GM19328 (cell line): Measurements from ENCODE around the gene ST7.
"Not testable (repeated sequence)": the region's sequence is repeated elsewhere in the genome, so short reads cannot be mapped to it uniquely, and the experiment has no call there.

Experiments
- ATAC-seq: cut with Tn5 transposase; IDR thresholded peaks from one replicate; pipeline ENCODE4 v1.9.1; 2021; ENCODE audit warnings: mild to moderate bottlenecking, moderate library complexity; ENCODE audit not compliant: unreplicated experiment

ST7 gene

DNA sequence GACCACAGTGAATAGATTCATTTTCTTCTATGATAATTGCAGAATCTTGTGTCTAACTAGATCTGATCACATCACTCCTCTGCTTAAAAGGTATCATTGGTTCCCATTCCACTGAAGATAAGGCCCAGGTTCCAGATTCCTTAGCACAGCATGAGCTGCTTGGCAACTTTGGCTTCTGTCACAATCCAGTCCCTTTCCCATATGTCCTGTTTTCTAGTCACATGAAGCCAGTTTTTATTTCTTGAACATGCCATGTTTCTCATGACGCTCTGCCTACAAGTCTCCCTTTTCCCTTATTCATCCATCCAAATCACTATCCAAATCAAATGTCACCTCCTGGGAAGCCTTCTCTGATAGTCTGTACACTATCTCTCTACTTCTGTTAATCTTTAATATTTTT lies 167.0 kb downstream of the ST7 start:
- not testable (repeated sequence) for ATAC-seq

DNA sequence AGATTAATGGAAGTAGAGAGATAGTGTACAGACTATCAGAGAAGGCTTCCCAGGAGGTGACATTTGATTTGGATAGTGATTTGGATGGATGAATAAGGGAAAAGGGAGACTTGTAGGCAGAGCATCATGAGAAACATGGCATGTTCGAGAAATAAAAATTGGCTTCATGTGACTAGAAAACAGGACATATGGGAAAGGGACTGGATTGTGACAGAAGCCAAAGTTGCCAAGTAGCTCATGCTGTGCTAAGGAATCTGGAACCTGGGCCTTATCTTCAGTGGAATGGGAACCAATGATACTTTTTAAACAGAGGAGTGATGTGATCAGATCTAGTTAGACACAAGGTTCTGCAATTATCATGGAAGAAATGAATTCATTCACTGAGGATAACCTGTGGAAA lies 168.7 kb downstream of the ST7 start:
- not testable (repeated sequence) for ATAC-seq

DNA sequence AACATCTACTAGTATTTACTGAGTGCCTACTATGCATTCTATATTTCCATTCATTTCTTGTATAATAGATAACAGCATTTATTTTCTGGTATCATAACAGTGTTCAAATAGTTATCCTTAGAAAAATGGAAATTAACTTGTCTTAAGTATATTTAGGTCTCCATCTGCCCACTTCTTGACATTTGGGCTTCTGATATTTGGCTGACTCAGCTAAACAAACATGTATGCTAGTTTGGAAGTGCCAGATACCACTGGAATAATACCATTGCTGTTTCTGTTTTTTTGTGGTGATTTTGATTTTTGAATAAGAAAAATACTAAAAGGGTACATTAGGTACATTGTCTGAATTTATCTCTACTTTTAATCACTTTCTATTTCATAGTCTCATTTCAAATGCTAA lies 169.2 kb downstream of the ST7 start:
- ATAC-seq: no peak

DNA sequence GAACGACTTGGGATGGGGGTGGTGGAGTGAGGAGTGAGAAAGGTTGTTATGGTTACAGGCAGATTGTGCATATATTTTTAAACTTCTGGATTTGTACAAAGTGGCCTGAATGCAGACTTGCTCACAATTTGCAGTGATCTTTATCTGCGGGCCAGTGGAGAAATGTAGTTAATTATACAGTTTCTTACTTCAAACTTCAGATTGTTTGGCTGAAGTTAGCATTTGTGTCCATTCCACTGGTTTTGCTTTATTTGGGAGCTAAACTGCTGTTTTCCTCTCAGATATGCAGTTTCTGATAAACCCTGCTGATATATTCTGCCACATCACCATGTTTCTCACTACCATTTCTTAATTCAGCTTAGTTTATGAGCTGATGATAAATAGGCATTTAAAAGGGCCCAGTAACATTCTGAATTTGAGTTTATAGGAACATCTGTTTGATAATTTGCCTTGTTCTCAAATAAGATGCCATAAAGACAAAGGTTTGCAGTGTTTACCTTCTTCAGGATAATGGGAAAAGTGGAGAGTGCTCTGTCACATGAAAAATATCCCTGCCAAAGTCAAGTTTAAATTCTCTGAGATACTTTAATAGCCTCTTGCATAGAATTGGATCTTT lies 170.1 kb downstream of the ST7 start:
- ATAC-seq: no peak

DNA sequence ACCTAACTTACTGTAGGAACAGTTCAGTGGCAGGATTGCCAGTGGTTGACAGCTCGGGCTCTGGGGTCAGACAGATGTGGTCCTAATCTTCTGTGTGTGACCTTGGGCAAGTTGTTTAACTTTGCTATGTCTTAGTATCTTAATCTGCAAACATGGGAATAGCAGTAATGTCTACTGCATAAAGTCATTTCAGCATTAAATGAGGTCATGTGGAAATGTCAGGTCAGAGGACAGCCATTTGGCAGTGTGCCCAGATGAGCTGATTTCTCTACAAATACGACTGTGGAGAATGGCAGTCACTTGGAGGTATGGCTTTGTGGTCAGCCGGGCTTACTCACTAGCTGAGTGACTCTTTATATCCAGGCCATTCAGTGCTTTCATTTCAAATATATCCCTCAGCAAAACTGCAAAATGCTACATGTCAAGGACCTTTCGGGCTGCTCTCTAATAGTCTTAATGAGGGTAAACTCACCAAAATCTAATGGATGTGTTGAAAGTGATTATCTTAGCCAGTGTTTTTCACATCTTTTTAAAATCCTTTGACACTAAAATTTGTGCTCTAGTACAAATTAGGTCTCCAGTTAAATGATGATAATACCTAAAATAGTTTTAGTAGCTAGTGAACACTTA lies 171.4 kb downstream of the ST7 start:
- peak; percentile 74 for ATAC-seq

DNA sequence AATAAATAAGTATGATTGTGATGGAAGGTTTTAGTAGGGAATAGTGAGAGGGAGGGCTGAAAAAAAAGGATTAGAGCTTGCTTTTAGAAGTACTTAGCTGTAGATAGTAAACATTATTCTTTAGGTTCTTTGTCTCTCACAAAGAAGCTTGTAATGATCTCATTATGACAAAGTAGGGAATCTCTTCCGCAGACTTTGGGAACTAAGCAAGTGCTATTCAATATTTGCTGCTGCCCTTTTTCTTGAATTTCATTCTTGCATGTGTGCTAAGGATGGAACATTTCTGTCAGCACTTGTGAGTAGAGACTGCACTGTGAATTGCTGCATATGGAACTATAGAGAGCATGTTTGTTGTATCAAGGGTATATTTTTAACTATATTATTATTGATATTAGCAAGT lies 173.4 kb downstream of the ST7 start:
- ATAC-seq: no peak

DNA sequence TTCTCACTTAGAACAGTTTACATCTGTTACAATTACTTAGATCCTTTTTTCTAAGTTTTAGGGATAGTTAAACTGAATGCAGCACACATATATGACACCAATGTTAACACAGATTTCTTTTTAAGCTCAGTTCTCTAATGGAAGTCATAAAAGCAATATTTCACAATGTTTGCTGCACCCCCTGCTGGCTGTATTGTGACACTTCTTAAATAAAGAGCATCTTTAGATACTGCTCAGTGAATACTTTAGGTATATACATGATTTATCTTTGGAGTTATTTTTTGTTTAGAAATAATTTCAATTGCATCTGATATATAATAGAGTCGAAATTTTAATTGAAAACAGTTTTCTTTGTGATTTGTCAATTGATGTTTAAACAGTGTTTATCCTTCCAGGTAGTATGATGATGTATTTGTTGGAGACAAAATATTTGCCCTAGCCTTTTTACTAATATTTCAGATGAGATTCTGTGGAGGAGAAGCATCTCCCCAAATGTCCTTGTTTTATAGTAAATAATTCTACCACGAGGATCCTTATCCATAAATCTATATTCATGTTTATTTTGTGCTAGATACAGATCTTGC lies 174.4 kb downstream of the ST7 start:
- no peak for ATAC-seq

DNA sequence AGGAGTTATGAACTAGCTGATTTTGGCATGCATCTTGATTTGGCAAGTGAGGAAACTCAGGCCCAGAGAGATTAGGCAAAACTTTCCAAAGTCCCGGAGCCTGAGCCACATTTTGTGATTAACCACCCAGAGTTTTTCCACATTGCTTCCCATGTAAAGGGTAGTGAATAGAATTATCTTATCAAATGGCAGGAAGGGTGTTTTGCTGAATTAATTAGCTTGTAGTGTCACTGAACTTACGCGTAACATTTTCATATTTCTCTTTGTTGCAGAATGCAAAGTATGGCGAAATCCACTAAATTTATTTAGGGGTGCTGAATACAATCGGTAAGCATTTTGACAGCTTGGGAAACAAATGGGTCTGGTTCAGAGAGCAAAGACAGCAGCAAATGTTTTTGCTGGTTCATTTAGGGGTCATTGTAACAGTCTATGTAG lies 176.2 kb downstream of the ST7 start:
- no peak for ATAC-seq

DNA sequence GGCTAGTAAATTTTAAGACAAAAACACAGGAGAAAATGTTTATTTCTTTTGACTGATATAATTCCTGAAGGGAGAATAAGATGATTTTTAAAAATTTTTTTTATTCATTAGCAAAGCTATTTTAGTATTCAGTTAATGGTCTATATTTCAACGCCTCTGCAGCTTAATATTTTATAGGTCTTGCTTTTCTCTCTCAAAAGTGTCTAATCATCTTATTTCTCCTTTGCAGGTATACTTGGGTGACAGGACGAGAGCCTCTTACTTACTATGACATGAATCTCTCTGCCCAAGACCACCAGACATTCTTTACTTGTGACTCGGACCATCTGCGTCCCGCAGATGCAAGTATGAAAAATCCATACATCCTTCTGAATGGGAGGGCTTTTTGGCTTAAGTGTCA lies 177.0 kb downstream of the ST7 start:
- no peak for ATAC-seq

DNA sequence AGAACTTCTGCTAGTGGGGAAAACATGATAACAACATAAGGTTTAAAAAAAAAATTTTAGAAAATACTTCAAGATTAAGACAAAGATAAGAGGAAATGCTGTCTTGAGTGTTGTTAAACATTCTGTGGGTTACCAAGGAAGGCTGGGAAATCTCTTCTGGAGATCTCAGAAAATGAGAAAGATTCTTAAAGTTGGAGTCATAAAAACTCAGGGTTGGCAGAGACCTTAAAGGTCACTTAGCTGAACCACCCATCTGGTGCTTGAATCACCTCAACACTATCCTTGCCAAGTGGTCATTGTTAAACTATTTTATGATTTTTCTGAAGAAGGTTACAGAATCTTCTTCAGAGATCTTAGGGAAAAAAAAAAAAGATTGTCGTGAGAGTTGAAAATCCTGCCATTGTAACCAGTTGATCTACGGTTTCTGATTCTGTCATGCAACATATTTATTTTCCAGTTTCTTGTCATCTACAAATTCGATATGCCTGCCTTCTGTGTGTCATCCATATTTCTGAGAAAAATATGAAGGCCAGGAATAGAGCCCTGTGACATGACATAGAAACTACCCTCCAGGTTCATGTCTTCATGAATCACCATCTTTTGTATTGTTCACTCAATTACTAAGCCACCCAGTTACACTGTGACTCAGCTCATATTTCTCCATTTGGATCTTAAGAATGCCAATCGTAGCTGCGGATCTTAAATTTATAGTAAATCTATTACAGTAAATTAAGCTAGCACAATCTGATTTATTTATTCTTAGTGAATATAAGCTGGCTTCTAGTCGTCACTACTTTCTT lies 179.2 kb downstream of the ST7 start:
- no peak for ATAC-seq

DNA sequence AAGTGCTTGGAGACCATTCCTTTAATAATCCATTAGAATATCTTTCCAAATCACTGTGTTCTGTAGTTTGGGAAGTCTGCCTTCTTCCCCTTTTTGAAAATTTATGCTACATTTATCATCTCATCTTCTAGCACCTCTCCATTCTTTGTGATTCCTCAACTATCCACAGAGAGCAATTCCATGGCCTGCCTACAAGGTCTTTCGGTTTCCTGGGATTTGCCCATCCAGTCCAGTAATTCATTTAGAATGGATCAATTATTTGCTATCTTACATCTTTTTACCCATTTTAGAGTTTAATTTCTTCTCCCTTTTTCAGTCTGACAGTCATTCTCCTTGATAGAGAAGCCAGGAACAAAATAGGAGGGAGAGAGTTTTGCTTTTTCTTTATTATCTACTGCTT lies 179.8 kb downstream of the ST7 start:
- ATAC-seq: no peak

DNA sequence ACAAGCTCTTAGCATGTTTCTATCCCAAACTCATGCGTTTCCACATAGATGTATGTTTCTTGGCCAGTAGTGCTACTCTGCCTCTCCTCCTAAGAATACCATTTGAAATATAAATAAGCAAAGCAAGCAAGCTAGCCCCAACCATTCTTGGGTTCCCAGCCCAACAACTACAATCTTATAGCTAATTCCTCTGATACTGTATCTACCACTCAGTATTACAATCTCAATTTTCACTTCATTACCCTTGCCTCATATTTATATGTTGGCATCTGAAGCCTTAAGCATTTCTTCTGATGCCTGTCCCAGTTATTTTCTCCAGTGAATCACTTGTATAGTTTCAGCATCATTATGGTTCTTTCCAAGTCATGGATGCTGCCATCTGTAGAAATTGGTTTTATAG lies 181.1 kb downstream of the ST7 start:
- ATAC-seq: no peak

DNA sequence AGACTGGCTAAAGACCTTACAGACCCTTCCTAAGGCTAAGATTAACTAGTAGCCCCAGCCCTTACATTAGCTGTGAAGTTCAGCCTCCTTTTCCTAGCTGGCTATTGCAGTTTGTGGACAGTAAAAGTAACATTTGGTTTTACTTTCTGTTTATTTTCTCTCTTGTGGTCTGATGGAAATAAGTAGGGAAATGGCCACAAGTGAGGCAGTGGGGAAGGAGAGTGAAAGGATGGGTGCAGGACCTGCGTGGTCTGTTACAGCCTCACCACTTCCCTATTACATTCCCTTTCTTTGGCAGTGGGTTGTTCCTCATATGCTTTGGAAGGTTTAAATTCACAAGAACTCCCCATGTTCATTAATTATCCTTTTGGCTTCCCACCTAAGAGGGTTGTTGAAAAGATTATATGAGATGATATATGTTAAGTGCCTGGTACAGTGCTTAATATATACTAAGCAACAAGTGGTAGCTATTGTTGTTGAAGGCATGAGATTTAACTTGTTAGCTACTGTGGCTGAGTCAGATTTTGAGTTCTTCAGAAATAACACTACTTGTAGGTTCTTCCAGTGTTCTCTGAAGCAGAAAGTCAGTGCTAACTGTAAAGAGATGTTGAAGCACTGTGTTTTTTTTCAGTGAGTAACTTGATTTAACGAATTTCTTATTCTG lies 181.7 kb downstream of the ST7 start:
- ATAC-seq: no peak

DNA sequence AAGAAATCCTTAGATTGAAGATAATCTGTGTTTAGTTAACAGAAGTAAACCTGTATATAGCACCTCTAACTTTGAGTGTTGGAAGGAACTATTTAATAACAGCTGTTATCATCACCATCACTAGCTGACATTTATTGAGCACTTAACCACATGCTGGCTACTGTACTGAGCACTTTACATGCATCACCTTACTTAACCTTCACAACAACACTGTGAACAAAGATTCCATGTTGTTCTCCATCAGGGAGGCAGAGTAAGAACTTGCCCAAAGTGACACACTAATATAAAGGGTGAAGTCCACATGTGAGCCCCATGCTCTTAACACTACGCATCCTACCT lies 182.2 kb downstream of the ST7 start:
- no peak for ATAC-seq

DNA sequence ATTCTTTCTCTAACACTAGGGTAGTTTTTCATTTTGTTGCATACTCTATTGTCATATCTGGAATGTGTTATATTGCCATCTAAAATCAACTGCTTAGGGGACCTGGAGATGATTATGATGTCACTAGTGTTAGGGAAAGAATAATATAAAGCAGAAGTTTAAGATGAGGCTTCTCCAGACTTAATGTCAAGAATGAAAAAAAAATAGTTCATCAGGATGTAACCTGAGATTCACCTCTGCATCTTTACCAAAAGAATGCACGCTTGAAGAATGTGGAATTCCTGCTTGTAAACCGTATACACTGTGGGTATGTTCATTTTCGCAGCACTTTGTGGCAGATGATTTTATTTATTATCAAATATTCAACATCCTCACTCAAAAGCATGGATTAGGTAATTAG lies 184.6 kb downstream of the ST7 start:
- ATAC-seq: no peak

DNA sequence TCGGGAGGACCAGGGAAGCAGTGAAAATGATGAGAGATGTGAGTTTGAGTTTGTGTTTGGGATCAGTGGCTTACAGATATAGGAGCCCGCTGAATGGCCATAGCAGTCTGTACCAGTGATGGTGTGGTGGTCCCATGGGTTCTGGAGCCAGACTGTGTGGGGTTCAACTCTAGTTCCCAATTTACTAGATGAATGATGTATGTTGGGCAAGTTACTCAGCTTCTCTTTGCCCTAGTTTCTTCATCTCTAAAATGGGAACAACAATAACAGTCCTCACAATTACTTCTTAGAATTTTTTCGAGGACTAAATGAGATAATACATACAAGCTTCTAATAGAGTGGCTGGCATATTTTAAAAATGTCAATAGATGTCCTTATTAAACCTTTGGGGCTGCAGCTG lies 185.2 kb downstream of the ST7 start:
- ATAC-seq: no peak

DNA sequence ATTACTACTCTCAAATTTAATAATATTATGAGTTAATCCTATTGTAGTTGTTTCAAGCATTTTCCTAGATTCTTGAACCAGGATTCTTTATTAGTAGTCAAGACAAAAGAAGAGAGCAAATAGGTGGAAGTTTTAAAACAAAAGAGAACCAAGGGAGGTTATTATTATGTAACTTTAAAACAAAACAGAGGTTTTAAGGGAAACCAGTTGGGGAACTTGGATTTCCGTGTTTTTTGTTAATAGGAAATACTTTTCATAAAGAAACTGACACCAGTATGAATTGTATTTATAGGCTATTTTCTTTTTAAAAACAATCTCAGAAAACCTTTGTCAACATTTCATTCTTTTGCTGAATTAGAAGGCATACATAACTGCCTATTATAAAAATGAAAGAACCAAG lies 185.7 kb downstream of the ST7 start:
- no peak for ATAC-seq

DNA sequence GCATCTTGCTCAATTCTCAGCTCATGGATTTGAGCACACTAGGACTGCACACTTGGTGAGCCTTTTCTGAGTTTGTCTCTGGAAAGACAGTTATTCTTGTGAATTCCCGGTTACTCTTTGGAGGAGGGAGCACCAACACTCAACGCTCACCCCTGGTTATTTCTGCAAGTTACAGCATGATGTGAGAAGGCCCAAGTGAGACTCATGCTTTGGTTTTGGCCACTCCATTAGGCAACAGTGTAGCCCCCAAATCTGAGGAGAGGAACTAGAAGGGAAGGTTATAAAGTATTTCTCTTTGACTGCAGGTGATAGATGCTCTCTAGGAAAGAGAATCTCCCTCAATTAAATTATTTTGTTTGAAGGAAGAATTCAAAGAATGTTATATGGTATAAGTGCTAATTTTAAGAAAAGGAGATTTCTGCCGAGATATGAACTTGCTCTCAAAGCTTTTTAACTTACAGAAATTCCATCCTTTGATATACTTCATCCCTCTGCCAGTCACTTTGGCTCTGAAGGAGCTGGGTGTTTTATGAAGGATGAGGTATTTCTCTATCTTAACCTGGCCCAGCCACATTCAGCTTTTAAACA lies 186.2 kb downstream of the ST7 start:
- ATAC-seq: no peak

DNA sequence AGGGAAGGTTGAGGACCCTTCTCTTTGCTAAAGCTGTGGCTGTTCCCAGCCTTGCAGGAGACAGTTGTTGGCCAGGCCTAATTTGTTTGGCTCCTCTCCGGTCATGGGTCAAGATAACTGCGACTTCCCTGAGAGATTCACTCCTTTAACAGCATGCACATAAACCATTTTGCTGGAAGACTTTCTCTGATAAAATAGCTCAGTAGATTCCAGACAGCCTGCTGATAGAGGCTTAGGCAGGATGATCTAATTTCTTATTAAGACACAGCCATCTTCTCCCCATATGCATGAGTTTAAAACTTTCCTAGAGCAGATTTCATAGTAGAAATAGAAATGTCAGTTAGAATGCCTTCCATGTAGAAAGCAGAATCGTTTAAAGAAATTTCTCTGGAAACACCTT lies 187.6 kb downstream of the ST7 start:
- ATAC-seq: no peak

DNA sequence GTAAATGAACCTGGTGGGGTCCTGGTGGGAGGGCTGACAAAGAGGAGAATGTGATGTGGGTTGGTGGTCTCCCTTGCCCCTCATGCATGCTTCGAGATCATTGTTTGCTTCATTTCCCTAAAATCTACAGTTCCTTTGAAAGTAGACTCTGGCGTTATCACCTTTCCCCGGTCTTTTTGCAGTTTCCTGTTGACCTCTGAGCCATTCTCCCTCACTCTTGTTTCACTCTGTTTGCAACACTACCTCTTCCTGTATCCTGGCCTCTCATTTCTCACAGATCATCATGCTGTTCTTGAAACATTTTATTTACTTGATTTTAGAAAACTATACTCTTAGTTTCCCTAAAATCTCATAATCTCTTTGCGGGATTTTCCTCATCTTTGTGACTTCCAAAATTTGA lies 189.8 kb downstream of the ST7 start:
- ATAC-seq: no peak

DNA sequence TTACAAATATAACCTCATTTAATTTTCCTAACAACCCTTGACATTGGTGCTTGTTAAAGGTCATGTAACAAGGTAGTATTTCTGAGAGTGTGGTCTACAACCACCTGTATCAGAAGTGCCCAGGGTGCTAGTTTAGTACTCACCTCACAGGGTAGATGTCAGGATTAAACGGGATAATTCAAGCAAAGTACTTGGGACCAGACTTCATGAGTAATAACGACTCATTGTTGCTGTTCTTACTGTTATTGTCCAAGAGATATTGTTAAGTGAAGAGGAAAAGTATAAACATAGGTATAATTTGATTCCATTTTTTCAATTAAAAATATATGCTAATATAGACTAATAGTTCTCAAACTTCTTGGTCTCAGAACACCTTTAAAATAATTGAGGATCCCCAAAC lies 190.3 kb downstream of the ST7 start:
- no peak for ATAC-seq
